ENCODE results near the gene RPL37.

DNA sequence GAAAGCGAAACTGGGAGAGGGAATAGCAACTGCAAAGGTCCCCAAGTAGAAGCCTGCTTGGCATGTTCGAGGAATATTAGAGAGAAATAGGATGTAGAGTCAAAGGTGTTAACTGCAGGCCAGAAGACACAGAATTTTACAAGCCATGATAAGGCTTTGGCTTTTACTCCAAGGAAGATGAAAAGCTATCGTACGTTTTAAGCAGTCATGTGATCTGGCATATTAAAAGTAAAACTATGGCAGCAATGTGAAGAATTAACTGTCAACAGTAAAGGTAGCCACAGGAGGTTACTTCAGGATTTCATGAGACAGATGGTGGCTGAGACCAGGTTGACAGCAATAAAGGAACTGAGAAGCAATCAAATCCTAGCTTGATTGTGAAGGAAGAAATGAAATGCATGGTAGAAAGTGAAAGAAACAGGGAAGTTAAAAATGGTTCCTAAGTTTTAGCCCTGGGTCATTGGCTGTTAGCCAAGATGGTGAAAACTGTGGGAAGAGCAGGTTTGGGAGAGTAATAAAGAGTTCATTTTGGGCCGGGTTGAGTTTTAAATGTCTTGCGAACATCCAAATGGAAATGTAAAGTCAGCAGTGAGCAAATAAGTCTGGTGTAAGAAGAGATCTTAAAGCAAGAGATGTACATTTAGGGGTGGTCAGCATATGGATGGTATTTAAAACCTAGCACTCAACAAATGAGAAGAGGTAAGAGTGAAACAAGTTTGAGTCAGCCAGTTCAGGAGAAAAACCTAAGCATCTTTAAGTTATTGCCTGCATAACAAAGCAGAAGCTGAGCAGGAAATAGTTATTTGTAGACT is 59.0 kb downstream of the RPL37 start:
- TF ChIP-seq, protein P1, sequence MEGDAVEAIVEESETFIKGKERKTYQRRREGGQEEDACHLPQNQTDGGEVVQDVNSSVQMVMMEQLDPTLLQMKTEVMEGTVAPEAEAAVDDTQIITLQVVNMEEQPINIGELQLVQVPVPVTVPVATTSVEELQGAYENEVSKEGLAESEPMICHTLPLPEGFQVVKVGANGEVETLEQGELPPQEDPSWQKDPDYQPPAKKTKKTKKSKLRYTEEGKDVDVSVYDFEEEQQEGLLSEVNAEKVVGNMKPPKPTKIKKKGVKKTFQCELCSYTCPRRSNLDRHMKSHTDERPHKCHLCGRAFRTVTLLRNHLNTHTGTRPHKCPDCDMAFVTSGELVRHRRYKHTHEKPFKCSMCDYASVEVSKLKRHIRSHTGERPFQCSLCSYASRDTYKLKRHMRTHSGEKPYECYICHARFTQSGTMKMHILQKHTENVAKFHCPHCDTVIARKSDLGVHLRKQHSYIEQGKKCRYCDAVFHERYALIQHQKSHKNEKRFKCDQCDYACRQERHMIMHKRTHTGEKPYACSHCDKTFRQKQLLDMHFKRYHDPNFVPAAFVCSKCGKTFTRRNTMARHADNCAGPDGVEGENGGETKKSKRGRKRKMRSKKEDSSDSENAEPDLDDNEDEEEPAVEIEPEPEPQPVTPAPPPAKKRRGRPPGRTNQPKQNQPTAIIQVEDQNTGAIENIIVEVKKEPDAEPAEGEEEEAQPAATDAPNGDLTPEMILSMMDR (IDR thresholded peaks at IDR 0.05 in 4 of 5, conservative IDR thresholded peaks at IDR 0.05 in 1 of 5): no peak
- TF ChIP-seq POLR2A (IDR thresholded peaks at IDR 0.05): no peak

Measured in gastrocnemius medialis (tissue), 4 donors.